SK-N-MC (cell line): ENCODE measurements around the gene BACH1.

Experiments
- EZH2 ChIP-seq: fragments of 200-600 bp; sonication (generic); IDR thresholded peaks from one replicate; pipeline ENCODE4 v1.6.1; 2017; ENCODE audit warnings: antibody characterized with exemption
- POLR2AphosphoS5 ChIP-seq: IDR thresholded peaks from 2 replicates; pipeline ENCODE4 v1.6.1; 2012; ENCODE audit warnings: mild to moderate bottlenecking, low read depth, low read length, borderline replicate concordance

GRCh38 chr21:29360799-29361765 is 62.4 kb downstream of the BACH1 start:
- TF ChIP-seq EZH2 (no peak), POLR2AphosphoS5 (no peak)
